Stimulated activated CD4-positive, alpha-beta T cell treated with anti-CD3 and anti-CD28 coated beads, Interleukin-2, amount 100 ng/mL, for 24 hours (primary cell): ENCODE data around the gene USP4.

Experiments
- DNase-seq, 2 donors: peaks; one replicate each; pipeline ENCODE4 v3.0.0-alpha.2; 2020

USP4 gene

GRCh38 chr3:49295489-49296058 is 44.3 kb downstream of the USP4 start:
- peak; percentile 25 to 34 for DNase-seq

GRCh38 chr3:49294343-49294742 is 45.5 kb downstream of the USP4 start:
- DNase-seq: no peak

- DNase-seq: no peak
Observed at GRCh38 chr3:49283997-49284396, 55.9 kb downstream of the USP4 start.

- no peak for DNase-seq
Observed at GRCh38 chr3:49279376-49279775, 60.5 kb downstream of the USP4 start.

- DNase-seq: no peak
Observed at GRCh38 chr3:49278548-49278947, 61.3 kb downstream of the USP4 start.

GRCh38 chr3:49277383-49277775 is 62.5 kb downstream of the USP4 start:
- no peak for DNase-seq

GRCh38 chr3:49276475-49277382 is 63.1 kb downstream of the USP4 start, which contains the start of gene C3orf62:
Gene C3orf62, minus strand, starts transcription at chr3:49277232. Its CDS starts 360 bp downstream, at chr3:49276872.
- peak; percentile 81 to 88 for DNase-seq

- peak in 1 of 2 donors; percentile 7 for DNase-seq
Observed at GRCh38 chr3:49273825-49274532, 65.9 kb downstream of the USP4 start.

GRCh38 chr3:49271047-49271446 is 68.8 kb downstream of the USP4 start:
- no peak for DNase-seq

- DNase-seq: no peak
Observed at GRCh38 chr3:49270156-49270500, 69.7 kb downstream of the USP4 start.

GRCh38 chr3:49269443-49270155 is 70.3 kb downstream of the USP4 start:
- DNase-seq: no peak

- DNase-seq: no peak
Observed at GRCh38 chr3:49266410-49267095, 73.3 kb downstream of the USP4 start.

- no peak for DNase-seq
Observed at GRCh38 chr3:49265661-49266386, 74.0 kb downstream of the USP4 start.

- DNase-seq: no peak
Observed at GRCh38 chr3:49263159-49263889, 76.5 kb downstream of the USP4 start.

GRCh38 chr3:49260806-49261324 is 79.0 kb downstream of the USP4 start:
- DNase-seq: no peak

GRCh38 chr3:49257187-49257586 is 82.7 kb downstream of the USP4 start:
- no peak for DNase-seq

GRCh38 chr3:49255718-49256511 is 83.9 kb downstream of the USP4 start:
- DNase-seq: no peak

GRCh38 chr3:49255112-49255511 is 84.7 kb downstream of the USP4 start:
- no peak for DNase-seq

- DNase-seq: no peak
Observed at GRCh38 chr3:49253512-49253911, 86.3 kb downstream of the USP4 start.

- DNase-seq: no peak
Observed at GRCh38 chr3:49248840-49249227, 91.0 kb downstream of the USP4 start.
